ENCODE data around the gene TNS4.

DNA sequence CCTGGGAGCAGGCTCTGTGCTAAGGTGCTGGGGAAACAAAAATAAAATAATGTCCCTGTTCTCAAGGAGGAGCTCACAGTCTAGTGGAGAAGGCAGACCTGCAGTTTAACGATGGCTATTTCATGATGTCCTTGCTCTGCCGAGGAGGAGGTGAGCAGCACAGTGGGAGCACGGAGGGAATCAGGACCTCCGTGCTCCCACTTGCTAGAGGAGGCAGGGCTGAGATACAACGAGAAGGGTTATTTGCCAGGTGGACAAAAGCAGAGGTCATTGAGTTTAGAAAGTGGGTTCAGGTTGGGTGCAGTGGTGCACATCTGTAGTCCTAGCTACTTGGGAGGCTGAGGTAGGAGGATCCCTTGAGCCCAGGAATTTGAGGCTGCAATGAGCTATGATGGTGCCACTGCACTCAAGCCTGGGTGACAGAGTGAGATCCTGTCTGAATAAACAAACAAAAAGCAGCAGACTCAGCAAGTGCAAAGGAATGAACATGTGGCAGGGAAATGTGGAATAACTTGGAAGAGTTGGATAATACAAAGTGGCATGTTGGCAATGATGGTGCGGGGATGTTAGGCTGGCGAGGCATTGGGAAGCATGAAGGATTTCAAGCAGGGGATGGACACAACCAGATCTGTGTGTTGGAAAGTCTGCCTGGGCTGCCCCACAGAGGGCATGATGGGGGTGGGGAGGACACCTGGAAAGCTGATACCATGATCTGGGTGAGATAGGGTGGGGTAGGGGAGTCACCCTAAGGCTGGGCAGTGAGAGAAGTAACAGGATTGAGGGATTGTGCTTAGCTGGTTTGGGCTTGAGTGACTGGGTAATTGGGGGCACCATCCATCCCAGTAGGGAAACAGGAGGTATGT, 12.8 kb upstream of the TNS4 start:
- TF ChIP-seq CTCF (conservative IDR thresholded peaks at IDR 0.05) (no peak), ZFX (IDR thresholded peaks at IDR 0.05) (no peak)
